ENCODE data around the gene PLEKHF1.
"Not testable (repeated sequence)": the region's sequence is repeated elsewhere in the genome, so short reads cannot be mapped to it uniquely, and the experiment has no call there.

PLEKHF1 gene, protein sequence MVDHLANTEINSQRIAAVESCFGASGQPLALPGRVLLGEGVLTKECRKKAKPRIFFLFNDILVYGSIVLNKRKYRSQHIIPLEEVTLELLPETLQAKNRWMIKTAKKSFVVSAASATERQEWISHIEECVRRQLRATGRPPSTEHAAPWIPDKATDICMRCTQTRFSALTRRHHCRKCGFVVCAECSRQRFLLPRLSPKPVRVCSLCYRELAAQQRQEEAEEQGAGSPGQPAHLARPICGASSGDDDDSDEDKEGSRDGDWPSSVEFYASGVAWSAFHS

DNA sequence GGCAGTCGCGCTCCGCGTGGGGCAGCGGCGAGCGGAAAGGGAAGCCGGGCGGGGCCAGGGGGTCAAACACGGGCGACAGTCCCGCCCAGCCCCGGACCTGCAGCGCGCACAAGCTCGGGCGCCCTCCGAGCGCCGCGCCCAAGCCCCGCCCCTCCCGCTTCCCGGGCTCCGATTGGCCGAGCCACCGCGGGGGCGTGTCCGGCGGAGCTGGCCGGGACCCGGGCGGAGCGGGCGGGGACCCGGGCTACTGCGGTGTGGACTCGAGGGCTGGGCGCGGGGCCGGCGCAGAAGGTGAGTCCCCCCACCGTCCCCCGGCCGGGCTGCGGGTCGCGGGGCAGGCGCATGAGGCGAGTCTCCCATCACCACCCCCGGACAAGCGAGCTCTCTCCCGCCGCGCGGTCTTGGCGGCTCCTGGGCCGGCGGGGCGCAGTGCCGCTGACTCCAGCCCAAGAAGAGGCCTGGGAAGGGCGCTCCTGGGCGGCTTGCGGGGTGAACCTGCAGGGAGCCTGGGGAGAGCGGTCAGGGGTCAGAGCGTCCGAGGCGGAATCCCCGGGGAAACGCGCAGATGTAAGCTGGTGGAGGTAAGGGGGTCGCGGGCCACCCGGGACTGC lies at the start of gene PLEKHF1:
TSS of gene PLEKHF1 (plus strand) at position 247 of the 611 bp plus-strand sequence. CDS start 8,379 bp downstream, outside the sequence.
- DNase-seq (ENCODE audit: low spot score): peak; percentile 70

DNA sequence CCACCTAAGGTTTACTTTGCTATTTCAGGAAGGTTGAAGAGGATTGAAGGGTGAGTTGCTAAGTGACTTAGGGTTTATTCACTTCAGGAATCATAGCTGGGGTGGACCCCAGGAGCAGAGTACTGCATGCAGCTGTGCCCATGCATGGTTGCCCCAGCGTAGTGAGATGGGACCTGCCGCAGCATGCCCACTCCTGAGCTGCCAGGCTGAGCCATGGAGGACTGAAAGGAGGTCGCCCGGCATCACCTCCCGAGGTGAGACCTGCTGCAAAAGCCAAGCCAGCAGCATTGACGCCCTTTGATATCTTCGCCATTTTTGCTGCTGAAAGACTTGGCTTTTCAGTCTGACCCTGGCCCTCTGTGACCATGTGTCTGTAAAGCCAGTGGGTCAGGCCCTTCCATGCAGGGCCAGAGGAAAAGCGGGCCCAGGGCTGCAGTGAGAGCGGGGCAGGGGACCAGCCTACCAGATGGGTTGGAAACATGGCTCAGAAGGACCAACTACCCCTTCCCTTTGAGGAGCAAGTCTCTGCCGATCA lies 49.3 kb upstream of the PLEKHF1 start:
- DNase-seq (ENCODE audit: low spot score): no peak

DNA sequence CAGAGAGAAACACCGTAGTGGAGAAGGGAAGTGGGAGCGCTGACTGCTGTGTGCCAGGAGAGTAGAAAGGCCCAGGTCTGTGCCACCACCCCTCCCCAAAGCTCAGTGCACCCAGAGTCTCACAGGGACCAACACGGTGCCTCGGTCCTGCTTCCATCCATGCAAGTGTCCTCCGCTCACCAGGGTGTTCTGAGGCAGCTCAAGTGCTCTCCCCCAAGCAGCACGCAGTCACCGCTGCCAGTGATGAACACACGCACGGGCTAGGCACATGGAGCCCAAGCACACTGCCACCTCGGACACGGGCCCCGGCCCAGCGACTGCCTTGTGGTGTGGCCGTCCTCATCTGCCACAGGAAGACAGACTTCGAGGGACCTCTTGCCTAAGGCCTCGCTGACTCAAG lies 48.7 kb upstream of the PLEKHF1 start:
- no peak for DNase-seq (ENCODE audit: low spot score)

DNA sequence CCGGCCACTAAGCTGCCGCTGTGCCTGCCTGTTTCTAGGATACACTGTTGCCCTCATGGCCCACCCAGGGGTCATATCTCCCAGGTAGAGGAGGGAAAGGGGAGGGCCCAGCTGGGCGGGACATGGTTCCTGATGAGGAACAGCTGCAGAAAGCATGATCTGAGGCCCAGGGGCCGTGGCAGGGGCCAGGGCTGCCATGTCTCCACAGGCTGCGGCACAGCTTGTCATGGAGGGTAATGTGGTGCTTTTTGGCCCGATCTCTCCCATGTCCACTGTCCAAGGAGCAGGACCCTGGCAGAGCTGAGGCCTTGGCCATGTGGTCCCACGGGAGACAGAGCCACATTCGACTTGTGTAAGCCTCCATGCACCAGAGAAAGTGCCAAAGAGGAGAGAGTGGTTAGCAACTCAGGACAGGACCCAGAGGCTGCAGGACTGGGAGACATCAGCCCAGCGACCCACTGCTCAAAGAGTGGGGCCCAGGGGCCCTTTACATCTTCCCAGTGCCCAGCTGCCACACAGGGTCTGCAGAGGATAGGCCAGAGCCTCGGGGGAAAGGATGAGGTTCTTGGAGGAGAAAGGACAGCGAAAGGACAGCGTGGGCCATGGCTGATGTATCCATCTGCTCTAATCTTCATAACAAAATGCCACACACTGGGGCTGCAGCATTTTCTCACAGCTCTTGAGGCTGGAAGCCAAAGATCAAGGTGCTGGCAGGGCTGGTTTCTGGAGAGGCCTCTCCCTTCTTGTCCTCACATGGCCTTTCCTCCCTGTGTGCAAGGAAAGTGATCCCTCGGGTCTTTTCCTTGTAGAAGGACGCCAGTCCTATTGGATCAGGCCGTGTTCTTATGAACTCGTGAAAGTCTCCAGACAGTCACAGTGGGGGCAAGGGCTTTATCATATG lies 47.6 kb upstream of the PLEKHF1 start:
- no peak for DNase-seq (ENCODE audit: low spot score)

DNA sequence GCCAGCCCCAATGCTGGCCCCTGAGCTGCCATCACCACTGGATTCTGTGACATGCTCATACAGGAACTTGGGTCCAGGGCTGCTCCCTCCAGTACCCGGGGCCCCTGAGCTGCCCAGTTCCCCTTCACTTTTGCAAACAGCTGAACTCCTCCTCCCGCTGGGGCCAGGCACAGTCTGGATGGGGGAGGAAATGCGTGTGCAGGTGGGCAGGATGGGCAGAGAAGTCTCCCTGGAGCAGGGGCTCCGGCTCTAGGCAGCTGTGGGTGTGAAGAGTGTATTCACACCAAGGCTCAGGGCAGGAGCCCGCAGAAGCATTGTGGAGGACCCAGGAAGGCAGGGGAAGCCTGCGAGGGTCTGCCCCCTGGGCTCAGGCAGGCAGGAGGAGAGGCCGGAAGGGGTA lies 46.8 kb upstream of the PLEKHF1 start:
- DNase-seq (ENCODE audit: low spot score): no peak

DNA sequence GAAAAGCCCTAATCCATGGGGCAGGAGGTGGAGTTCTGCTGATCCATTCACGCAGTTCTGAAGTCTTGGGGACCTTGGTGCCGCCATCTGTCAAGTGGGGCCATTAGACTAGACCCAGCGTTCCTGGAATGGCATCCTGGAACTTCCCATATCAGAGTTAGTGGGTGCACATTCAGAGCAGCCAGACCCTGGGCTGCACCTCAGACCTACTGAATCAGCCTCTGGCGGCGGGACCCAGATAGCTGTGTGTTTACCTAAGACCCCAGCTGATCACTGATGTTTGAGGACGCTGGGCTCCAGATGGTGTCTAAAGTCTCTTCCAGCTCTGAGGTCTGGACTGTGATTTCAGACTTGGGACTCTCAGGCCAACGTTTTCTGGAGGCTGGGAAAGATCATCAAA lies 46.4 kb upstream of the PLEKHF1 start:
- DNase-seq (ENCODE audit: low spot score): no peak

DNA sequence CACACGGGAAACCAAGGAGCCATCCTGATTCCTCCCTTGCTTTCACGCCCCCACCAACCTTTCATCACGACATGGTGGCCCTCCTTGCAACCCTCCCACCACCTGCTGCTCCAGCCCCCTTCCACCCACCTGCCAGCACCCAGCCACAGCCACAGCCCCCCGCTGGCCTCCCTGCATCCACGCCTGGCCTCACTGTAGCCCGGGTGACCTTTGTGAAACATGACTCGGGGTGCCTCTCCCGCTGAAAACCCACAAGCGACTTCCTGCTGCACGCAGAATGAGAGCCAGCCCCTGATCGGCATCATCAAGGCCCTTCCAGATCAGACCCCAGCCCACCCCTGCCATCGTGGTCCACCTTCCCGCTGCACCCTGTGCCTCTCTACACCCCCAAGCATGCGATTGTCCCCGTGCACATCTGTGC lies 44.3 kb upstream of the PLEKHF1 start:
- no peak for DNase-seq (ENCODE audit: low spot score)

DNA sequence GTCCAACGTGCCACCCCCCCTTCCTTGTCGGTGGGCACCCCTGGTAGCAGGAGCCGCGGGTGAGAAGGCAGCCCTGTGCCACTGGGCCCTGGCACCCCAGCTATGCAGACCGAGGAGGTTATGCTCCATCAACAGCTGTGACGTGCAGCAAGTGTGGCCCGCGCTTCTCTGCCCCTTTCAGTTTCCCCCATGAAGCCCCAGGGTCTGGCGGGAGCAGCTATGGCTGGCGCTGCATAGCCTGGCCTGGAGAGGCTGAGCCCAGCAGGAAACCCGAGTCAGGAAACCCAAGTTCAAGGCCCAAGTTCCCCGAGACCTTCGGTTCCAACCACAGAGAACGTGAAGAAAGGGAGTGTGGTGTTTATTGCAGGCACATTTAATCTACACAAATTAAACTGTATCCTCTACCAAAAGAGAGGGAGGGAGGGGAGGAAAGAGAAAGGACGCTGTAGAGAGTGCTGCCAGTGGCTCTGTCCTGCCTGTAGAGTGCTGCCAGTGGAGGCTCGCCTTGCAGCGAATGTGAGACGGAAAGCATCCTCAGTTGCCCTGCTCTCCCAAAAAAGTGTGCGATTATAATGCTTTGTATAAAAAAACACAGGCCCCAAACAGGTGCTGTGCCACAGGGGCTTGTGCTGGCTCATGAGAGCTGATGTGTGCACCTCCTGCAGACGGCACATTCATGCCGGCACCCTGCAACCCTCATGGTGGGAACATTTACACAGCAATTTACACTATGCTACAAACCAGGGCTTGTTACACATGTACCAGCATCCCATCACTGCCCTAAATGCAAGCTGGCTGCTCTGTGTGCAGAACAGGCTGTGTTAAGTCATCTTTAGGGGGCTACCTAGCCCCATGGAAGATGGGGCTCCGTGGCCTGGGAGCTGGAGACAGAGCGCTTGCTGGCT lies 42.8 kb upstream of the PLEKHF1 start:
- no peak for DNase-seq (ENCODE audit: low spot score)

DNA sequence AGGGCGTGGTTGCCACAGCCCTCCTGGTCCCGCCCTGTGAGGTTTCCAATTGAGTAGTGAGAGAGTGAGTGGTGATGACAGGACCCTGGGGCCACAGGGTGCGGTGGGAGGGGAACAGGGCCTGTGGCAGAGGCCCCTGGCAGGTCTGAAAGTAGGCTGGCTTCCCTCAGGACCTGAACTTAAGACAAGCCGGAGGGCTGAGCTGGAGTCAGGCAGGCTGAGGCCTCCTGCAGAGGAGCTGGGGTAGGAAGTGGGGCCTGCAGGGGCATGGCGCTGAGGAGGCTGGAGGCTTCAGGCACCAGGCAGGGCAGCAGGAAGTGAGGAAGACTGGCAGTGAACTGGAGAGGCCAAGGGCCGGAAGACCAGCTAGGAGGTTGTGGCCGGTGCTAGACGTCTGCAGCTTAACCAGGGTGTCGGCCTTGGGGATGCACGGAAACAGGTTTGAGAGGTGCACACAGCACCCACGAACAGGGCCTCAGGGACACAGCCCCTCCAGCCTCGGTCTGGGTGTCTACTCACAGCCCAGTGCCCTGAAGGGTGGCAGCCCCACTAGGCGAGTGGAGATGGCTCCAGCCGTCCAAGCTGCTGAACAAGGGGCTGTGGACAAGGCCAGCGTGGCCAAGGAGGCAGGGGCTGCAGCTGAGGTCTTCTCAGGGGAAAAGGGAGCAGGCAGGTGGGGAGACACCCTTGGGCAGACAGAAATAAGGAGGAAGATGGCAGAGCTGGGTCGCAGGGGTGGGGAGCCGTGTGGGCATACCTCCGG lies 41.4 kb upstream of the PLEKHF1 start:
- no peak for DNase-seq (ENCODE audit: low spot score)

DNA sequence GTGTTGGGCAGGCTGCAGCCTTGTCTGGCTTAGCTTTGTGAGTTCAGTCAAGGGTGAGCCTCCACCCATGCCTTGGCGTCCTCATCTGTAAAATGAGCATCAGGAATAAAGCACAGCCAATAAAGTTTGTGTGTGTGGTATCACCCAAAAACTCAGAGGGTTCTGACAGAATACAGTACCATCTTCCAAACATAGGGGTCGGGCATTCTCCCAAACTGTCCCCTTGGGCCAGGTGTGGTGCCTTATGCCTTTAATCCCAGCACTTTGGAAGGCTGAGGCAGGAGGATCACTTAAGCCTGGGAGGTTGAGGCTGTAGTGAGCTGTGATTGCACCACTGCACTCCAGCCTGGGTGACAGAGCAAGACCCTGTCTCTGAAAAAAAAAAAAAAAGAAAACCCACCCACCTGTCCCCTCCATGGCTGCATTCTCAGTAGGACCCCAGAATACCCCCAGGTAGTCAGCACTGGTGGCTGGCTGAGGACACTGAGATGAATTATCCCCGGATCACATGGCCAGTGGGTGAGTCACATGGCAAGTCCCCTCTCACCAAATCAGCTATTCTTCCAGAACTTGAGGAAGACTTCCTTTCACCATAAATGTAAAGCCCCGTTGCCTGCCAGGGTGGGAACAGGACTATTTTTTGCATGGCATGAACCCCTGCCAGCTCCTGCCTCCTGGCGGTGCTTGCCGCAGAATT lies 40.6 kb upstream of the PLEKHF1 start:
- DNase-seq (ENCODE audit: low spot score): no peak

DNA sequence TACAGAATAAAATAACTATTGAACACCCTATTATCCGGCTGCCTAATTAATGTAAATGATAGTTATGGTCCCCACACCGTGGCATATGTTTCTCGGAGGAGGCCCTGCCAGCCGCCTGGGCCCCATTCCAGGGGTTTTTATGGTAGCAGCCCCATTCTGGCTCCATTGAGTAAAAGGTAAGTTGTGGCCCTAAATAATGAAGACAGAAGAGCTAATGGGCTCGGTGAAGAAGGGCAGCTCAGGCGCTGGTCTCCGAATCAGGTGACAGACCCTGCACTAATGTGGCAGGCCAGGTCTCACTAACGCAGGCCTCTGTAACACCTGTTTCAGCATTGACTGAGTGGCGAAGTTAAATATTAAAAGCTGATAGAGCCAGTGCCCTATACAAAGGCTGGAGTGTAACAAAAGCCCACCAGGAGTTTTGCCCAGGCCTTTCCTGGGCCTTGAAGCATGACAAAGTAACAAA lies 40.0 kb upstream of the PLEKHF1 start:
- DNase-seq (ENCODE audit: low spot score): no peak

DNA sequence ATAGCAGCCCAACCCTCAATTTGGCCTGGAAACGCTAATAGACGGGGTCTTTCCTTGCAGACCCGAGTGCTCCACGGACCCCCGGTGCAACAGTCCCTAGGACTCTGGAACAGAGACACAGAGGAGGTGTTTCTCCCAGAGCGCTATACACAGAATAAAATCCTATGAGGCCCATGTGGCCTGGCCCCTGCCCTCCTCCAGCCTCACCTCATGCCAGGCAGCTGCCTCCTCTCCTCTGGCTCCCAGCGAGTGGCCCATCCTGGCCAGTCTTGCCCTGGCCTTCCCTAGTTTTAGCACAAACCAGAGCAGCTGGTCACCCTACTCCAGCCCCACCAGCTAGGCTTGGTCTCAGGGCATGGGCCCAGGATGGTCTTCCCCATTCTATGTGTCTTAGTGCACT lies 38.9 kb upstream of the PLEKHF1 start:
- no peak for DNase-seq (ENCODE audit: low spot score)

DNA sequence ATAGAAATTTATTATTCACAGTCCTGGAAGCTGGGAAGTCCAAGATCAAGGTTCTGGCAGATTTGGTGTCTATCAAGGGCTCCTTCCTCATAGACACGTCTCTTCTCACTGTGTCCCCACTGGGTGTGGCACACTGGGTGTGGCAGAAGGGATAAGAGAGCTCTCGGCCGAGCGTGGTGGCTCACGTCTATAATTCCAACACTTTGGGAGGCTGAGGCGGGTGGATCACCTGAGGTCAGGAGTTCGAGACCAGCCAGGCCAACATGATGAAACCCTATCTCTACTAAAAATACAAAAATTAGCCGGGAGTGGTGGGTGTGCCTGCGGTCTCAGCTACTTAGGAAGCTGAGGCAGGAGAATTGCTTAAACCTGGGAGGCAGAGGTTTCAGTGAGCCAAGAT lies 38.4 kb upstream of the PLEKHF1 start:
- not testable (repeated sequence) for DNase-seq (ENCODE audit: low spot score)

DNA sequence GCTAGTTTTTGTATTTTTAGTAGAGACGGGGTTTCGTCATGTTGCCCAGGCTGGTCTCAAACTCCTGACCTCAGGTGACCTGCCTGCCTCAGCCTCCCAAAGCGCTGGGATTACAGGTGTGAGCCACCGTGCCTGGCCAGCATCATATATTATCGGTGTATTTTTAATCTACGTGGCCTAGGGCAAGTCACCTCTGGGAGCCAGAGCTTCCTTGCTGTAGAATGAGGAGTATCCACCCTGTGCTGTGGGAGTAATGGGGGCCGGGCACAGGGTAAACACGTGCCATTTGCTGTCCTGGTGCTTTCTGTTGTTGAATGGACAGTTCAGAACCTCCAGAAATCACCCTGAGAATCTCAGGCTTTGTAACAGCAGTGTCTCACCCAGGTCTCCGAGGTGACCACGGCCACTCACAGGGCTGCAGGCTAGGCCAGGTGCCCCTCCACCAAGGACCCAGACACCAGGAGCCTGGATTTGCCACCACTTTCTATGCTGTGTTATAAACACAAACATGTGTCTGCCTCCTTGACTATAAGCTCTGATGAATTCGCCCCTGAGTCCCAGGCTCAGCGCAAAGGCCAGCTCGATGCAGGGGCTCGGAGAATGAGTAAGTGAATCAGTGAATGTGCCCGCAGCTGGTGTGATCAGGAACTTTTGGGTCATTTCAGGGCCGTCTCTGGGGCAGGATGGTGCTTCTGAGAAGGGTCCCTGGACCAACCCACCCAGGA lies 36.4 kb upstream of the PLEKHF1 start:
- DNase-seq (ENCODE audit: low spot score): no peak

DNA sequence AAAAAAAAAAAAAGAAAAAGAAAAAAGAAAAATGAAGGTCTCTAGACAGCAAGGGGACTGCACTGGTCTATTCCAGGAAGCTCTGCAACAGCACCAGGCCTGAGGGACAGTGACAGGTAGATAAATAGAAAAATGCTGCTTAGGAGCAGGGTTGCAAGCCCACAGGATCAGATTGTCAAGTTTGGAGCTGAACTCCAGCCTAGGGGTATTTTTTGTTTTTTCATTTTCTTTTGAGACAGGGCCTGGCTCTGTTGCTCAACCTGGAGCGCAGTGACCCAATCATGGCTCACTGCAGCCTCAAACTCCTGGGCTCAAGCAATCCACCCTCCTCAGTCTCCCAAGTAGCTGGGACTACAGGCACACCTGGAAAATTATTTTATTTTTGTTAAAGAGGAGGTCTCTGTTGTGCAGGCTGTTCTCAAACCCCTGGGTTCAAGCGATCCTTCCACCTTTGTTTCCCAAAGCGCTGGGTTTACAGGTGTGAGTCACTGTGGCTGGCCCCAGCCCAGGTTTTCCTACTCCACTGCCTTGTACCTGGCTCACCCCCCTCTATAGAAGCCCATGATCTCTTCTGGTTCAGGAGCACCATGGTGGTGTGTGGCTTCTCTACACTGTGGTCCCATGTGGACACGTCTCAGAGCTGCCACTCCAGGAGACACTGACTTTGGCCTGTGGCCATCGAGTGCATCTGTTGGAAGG lies 35.3 kb upstream of the PLEKHF1 start:
- no peak for DNase-seq (ENCODE audit: low spot score)

DNA sequence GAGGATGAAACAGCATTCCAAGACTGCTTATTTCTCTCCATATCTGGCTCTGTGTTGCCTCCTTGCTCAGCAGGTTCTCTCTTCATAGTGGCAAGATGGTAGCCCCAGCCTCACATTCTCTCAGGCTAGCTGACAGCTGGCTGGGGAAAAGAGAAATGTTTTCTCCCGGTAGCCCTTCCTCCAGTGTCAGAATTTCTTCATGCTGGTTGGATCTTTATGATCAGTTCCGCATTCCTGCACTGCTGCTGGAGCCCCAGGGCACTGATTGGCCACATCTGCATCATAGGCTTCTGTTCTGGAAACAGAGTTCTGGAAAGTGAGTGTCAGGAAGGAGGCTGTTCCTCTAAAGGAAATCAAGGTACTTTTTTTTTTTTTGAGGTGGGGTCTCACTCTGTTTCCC lies 34.6 kb upstream of the PLEKHF1 start:
- no peak for DNase-seq (ENCODE audit: low spot score)

DNA sequence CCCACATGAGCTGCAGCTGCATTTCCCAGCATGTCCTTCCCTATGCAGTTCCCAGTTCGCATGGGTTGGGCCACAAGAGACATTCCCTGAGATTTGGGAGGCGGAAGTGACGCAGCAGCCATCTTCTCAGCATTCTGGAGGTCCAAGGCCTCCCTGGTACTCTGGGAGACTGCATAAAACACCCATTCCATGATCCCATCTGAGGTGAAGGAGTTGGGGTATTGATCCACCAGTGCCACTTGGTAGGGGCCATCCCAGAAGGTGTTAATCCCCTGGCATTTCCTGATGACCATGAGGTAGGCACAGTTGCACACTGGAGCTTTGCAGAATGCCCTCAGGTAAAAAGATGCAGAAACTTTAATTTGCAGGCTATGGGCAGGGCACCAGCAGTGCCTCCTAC lies 33.8 kb upstream of the PLEKHF1 start:
- DNase-seq (ENCODE audit: low spot score): no peak

DNA sequence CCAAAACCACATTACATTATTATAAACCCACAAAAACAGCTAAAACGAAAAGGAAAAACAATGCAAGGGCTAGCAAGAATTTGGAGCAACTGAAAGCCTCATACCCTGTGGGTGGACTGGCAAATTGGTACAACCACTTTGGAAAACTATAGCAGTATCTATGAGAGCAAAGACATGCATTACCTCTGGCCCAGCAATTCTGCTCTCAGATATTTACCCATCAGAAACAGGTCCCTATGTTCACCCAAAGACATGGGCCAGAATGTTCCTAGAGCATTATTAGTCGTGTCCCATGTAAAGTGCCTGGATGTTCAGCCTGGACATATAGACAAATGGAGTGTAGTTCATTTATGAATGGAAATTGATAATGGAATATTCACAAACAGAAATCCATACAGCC lies 31.3 kb upstream of the PLEKHF1 start:
- DNase-seq (ENCODE audit: low spot score): no peak

Data from hematopoietic multipotent progenitor cell treated with erythropoietin and hydrocortisone succinate and interleukin-3 and kit ligand, for 15 days (in vitro differentiated cells).